HEK293T (cell line): ENCODE measurements around the gene HOXC6.

Source experiments
- CTCF ChIA-PET: fragments of 350-600 bp; formaldehyde crosslinking; extraction: SDS; loops from one replicate; lab custom pipeline; 2021; ENCODE audit warnings: antibody characterized with exemption, inconsistent platforms; lab: Yijun Ruan, JAX
- POLR2A ChIA-PET: fragments of 350-600 bp; formaldehyde crosslinking; extraction: SDS; loops from one replicate; lab custom pipeline; 2020; ENCODE audit warnings: antibody characterized with exemption, inconsistent platforms; lab: Yijun Ruan, JAX
- DNase-seq: peaks from one replicate; pipeline ENCODE4 v3.0.0; 2012; ENCODE audit warnings: mixed read lengths; ENCODE audit errors: extremely low spot score
- ARNT ChIP-seq: fragments of 450-650 bp; IDR thresholded peaks from 2 replicates; pipeline ENCODE4 v1.6.1; 2017; ENCODE audit warnings: mild to moderate bottlenecking
- BHLHE40 ChIP-seq: fragments of 450-650 bp; IDR thresholded peaks from 2 replicates; pipeline ENCODE4 v1.6.1; 2016; ENCODE audit warnings: mild to moderate bottlenecking, moderate library complexity, borderline replicate concordance
- CTBP1 ChIP-seq: fragments of 450-650 bp; IDR thresholded peaks from 2 replicates; pipeline ENCODE4 v1.6.1; 2016; ENCODE audit warnings: borderline replicate concordance
- ELF4 ChIP-seq: fragments of 450-650 bp; IDR thresholded peaks from 2 replicates; pipeline ENCODE4 v1.6.1; 2017; ENCODE audit warnings: antibody characterized with exemption
- FOXA1 ChIP-seq: fragments of 450-650 bp; IDR thresholded peaks from 2 replicates; pipeline ENCODE4 v1.6.1; 2016; ENCODE audit warnings: mild to moderate bottlenecking
- FOXK2 ChIP-seq: fragments of 450-650 bp; IDR thresholded peaks from 2 replicates; pipeline ENCODE4 v1.6.1; 2016; ENCODE audit warnings: mild to moderate bottlenecking
- FOXM1 ChIP-seq: fragments of 450-650 bp; IDR thresholded peaks from 2 replicates; pipeline ENCODE4 v1.6.1; 2017; ENCODE audit warnings: mild to moderate bottlenecking, borderline replicate concordance
- HDGF ChIP-seq: fragments of 450-650 bp; IDR thresholded peaks from 2 replicates; pipeline ENCODE4 v1.6.1; 2017; ENCODE audit warnings: antibody characterized with exemption, borderline replicate concordance
- L3MBTL2 ChIP-seq: fragments of 450-650 bp; conservative IDR thresholded peaks from 2 replicates; pipeline ENCODE4 v1.6.1; 2016; ENCODE audit warnings: mild to moderate bottlenecking
- LEF1 ChIP-seq: fragments of 450-650 bp; IDR thresholded peaks from 2 replicates; pipeline ENCODE4 v1.6.1; 2017; ENCODE audit warnings: mild to moderate bottlenecking, borderline replicate concordance
- NFRKB ChIP-seq: fragments of 450-650 bp; IDR thresholded peaks from 2 replicates; pipeline ENCODE4 v1.6.1; 2016; ENCODE audit warnings: mild to moderate bottlenecking, moderate library complexity
- SP1 ChIP-seq: fragments of 450-650 bp; IDR thresholded peaks from 2 replicates; pipeline ENCODE4 v1.6.1; 2017
- SUZ12 ChIP-seq: fragments of 450-650 bp; IDR thresholded peaks from 2 replicates; pipeline ENCODE4 v1.6.1; 2016; ENCODE audit warnings: mild to moderate bottlenecking
- TARDBP ChIP-seq: fragments of 450-650 bp; IDR thresholded peaks from 2 replicates; pipeline ENCODE4 v1.6.1; 2016
- ZNF384 ChIP-seq: fragments of 450-650 bp; IDR thresholded peaks from 2 replicates; pipeline ENCODE4 v1.6.1; 2016
- TF ChIP-seq, protein P1 (sequence below): fragments of 450-650 bp; IDR thresholded peaks from 2 replicates; pipeline ENCODE4 v1.6.1; 2016

HOXC6 gene

DNA sequence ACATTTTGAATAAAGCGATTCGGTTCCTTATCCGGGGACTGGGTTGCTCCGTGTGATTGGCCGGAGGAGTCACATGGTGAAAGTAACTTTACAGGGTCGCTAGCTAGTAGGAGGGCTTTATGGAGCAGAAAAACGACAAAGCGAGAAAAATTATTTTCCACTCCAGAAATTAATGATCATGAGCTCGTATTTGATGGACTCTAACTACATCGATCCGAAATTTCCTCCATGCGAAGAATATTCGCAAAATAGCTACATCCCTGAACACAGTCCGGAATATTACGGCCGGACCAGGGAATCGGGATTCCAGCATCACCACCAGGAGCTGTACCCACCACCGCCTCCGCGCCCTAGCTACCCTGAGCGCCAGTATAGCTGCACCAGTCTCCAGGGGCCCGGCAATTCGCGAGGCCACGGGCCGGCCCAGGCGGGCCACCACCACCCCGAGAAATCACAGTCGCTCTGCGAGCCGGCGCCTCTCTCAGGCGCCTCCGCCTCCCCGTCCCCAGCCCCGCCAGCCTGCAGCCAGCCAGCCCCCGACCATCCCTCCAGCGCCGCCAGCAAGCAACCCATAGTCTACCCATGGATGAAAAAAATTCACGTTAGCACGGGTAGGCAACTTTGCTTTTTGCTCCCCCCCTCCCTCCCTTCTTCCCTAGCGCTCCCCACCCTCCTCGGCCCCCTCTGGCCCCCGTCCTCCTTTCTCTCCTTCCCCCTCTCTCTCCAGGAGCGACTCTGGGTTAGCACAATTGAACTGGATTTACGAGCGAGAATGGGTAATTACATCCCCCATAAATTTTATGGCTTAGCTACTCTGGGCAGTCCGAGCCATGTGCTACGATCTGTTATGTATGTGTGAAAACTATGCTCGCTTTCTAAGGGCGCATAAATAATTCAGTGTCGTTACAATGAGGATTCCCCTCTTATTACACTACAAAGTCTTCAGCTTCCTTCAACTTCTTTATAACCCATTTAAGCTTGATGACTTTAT is 25.8 kb downstream of the HOXC6 start, which contains the start of gene HOXC4:
Gene HOXC4 (plus strand): TSS at position 85 of the 991 bp plus-strand sequence. CDS start 88 bp downstream, at position 173.
- TF ChIP-seq ARNT (no peak), ZNF384 (no peak), SP1 (no peak), SUZ12 (no peak), NFRKB (no peak), HDGF (no peak), FOXM1 (peak; percentile 15; the same call in 1 of the 2 replicates), CTBP1 (peak; percentile 95; the same call in 1 of the 2 replicates), FOXK2 (no peak), BHLHE40 (no peak), L3MBTL2 (peak; percentile 87), LEF1 (no peak), FOXA1 (no peak), TARDBP (no peak), ELF4 (no peak)
- TF ChIP-seq, protein P1, sequence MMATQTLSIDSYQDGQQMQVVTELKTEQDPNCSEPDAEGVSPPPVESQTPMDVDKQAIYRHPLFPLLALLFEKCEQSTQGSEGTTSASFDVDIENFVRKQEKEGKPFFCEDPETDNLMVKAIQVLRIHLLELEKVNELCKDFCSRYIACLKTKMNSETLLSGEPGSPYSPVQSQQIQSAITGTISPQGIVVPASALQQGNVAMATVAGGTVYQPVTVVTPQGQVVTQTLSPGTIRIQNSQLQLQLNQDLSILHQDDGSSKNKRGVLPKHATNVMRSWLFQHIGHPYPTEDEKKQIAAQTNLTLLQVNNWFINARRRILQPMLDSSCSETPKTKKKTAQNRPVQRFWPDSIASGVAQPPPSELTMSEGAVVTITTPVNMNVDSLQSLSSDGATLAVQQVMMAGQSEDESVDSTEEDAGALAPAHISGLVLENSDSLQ = peak; percentile 90
- ChIA-PET CTCF (interaction anchor here (1.1 to 2.3 kb wide), 5 partner anchors 48 to 147 kb away, joined by 3 to 8 read pairs (median 5); partner anchors contain the start of gene HOXC10), POLR2A (interaction anchor here (1.0 to 5.6 kb wide), 12 partner anchors 12 to 142 kb away, joined by 3 to 117 read pairs (median 4); partner anchors contain the start of genes HOXC5 and HOXC8)
- DNase-seq = peak; percentile 64

DNA sequence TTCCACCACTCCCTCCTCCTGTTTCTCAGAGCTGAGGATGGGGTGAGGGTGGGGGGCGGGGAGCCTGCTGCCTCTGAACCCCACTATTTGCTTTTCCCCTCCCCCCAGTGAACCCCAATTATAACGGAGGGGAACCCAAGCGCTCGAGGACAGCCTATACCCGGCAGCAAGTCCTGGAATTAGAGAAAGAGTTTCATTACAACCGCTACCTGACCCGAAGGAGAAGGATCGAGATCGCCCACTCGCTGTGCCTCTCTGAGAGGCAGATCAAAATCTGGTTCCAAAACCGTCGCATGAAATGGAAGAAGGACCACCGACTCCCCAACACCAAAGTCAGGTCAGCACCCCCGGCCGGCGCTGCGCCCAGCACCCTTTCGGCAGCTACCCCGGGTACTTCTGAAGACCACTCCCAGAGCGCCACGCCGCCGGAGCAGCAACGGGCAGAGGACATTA is 26.5 kb downstream of the HOXC6 start:
- TF ChIP-seq LEF1 = no peak
- CTCF ChIA-PET = interaction anchor here (1.7 to 2.3 kb wide), 2 partner anchors 49 to 84 kb away, joined by 5 to 8 read pairs; no protein-coding TSS in a partner anchor
- POLR2A ChIA-PET = interaction anchor here (1.1 to 5.6 kb wide), 7 partner anchors 11 to 72 kb away, joined by 3 to 117 read pairs (median 5); partner anchors contain the start of gene HOXC8
- DNase-seq = no peak

DNA sequence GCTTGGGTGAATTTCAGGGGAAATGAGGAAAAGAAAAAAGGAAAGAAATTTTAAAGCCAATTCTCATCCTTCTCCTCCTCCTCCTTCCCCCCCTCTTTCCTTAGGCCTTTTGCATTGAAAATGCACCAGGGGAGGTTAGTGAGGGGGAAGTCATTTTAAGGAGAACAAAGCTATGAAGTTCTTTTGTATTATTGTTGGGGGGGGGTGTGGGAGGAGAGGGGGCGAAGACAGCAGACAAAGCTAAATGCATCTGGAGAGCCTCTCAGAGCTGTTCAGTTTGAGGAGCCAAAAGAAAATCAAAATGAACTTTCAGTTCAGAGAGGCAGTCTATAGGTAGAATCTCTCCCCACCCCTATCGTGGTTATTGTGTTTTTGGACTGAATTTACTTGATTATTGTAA is 27.3 kb downstream of the HOXC6 start:
- no peak for DNase-seq
- ChIA-PET CTCF (interaction anchor here (0.6 kb wide), 1 partner anchor 46 kb away, joined by 3 read pairs; the partner anchor contains the start of gene HOXC8), POLR2A (interaction anchor here (1.3 to 1.7 kb wide), 2 partner anchors 17 to 38 kb away, joined by 5 to 8 read pairs; no protein-coding TSS in a partner anchor)
- no peak for TF ChIP-seq NFRKB
- no peak for TF ChIP-seq ARNT
- TF ChIP-seq ELF4 = no peak
- TF ChIP-seq FOXA1 = no peak
- TF ChIP-seq, protein P1 = no peak
- no peak for TF ChIP-seq FOXM1
- TF ChIP-seq TARDBP = no peak
- TF ChIP-seq FOXK2 = no peak
- TF ChIP-seq SUZ12 = no peak
- TF ChIP-seq BHLHE40 = no peak
- TF ChIP-seq HDGF = no peak
- no peak for TF ChIP-seq ZNF384
- no peak for TF ChIP-seq L3MBTL2
- no peak for TF ChIP-seq LEF1
- TF ChIP-seq CTBP1 = no peak
- no peak for TF ChIP-seq SP1

DNA sequence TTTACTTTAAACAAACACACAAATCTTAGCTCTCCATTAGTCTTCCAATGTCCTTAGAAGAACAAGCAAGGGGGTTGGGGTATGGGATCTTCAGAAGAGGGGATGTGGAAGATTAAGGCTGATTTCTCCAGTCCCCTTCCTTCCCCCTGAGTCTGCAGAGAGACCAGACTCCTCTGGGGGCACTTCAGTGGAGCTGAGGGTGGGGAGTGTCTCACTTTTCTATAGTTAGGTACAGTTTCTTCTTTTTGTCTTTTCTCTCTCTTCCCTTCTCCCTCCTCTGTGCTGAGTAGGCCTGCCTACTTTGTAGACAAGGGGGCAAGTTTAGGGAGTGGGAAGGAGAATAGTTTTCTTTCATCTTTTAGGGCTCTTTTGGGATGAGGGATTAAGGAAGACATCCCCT is 27.9 kb downstream of the HOXC6 start:
- no peak for DNase-seq
- ChIA-PET CTCF (interaction anchor here (0.6 kb wide), 1 partner anchor 47 kb away, joined by 3 read pairs; the partner anchor contains the start of gene HOXC8), POLR2A (interaction anchor here (1.3 to 1.7 kb wide), 2 partner anchors 18 to 39 kb away, joined by 5 to 8 read pairs; no protein-coding TSS in a partner anchor)
- TF ChIP-seq FOXM1 = no peak
- no peak for TF ChIP-seq ELF4
- TF ChIP-seq, protein P1 = no peak
- no peak for TF ChIP-seq BHLHE40
- no peak for TF ChIP-seq SUZ12
- TF ChIP-seq SP1 = no peak

DNA sequence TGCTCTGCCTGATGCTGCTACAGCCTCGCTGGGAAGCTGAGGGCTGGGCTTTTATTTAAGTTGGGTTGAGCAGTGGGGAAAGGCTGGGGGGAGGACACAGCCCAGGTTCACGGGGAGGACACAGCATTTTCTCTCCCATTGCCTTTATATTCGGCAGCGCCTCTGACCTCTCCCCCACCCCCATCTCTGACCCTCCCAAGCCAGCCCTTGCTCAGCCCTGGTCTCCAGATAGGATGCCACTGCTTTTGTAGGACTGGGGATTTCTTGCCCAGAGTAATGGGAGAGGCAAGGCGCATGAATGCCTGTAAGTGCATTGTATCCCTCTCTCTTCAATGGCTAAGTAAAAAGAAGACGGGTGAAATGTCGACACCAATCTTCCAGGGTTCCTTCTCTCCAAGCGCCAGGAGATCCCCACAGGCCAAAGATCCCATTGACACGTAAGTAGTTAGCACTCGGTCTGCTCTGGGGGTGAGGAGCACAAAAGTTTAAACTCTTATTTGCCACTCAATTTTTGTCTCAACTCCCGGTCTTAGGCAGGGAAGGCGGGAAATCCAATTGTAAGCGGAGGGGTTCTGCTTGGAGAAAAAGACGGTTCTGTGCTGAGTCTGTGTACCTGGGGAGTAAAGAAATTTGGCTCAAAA is 30.0 kb downstream of the HOXC6 start:
- ChIA-PET POLR2A (interaction anchor here (1.2 to 2.9 kb wide), 2 partner anchors 15 to 20 kb away, joined by 4 to 15 read pairs; no protein-coding TSS in a partner anchor), CTCF (interaction anchor here (1.1 to 1.7 kb wide), 3 partner anchors 13 to 143 kb away, joined by 3 to 12 read pairs (median 5); no protein-coding TSS in a partner anchor)

More for the DNA sequence above, 30.0 kb downstream of the HOXC6 start:
- DNase-seq = no peak
- no peak for TF ChIP-seq ELF4
- TF ChIP-seq SP1 = no peak
- no peak for TF ChIP-seq FOXM1
- no peak for TF ChIP-seq NFRKB
- no peak for TF ChIP-seq FOXA1
- no peak for TF ChIP-seq LEF1
- no peak for TF ChIP-seq SUZ12
- no peak for TF ChIP-seq FOXK2
- TF ChIP-seq CTBP1 = no peak
- no peak for TF ChIP-seq ZNF384
- no peak for TF ChIP-seq BHLHE40
- TF ChIP-seq, protein P1 = no peak
- no peak for TF ChIP-seq L3MBTL2
- no peak for TF ChIP-seq TARDBP
- TF ChIP-seq ARNT = no peak
